ENCODE measurements around the gene CSTPP1.

CSTPP1 gene

DNA sequence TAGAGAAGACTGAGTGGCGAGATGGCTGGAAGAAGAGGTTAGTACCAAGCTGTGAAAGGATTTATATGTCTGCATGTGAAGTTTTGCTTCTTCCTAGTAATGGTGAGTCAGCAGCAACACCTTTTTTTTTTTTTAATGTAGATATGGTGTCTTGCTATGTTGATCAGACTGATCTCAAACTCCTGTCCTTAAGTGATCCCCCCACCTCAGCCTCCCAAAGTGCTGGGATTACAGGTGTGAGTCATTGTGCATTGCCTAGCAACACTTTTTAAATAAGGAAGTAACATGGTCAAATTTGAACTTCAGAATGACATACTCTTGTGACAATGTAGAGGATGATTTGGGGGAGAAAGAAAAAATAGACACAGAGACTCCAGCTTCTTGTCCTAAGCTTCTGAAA lies 6.5 kb upstream of the CSTPP1 start:
- TF ChIP-seq SIN3A (IDR thresholded peaks at IDR 0.05; ENCODE audit: borderline replicate concordance, insufficient read depth, low read length) = no peak
- no peak for TF ChIP-seq POLR2AphosphoS5 (IDR thresholded peaks at IDR 0.05; ENCODE audit: low read depth, low read length)
- TF ChIP-seq, protein P1, sequence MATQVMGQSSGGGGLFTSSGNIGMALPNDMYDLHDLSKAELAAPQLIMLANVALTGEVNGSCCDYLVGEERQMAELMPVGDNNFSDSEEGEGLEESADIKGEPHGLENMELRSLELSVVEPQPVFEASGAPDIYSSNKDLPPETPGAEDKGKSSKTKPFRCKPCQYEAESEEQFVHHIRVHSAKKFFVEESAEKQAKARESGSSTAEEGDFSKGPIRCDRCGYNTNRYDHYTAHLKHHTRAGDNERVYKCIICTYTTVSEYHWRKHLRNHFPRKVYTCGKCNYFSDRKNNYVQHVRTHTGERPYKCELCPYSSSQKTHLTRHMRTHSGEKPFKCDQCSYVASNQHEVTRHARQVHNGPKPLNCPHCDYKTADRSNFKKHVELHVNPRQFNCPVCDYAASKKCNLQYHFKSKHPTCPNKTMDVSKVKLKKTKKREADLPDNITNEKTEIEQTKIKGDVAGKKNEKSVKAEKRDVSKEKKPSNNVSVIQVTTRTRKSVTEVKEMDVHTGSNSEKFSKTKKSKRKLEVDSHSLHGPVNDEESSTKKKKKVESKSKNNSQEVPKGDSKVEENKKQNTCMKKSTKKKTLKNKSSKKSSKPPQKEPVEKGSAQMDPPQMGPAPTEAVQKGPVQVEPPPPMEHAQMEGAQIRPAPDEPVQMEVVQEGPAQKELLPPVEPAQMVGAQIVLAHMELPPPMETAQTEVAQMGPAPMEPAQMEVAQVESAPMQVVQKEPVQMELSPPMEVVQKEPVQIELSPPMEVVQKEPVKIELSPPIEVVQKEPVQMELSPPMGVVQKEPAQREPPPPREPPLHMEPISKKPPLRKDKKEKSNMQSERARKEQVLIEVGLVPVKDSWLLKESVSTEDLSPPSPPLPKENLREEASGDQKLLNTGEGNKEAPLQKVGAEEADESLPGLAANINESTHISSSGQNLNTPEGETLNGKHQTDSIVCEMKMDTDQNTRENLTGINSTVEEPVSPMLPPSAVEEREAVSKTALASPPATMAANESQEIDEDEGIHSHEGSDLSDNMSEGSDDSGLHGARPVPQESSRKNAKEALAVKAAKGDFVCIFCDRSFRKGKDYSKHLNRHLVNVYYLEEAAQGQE (IDR thresholded peaks at IDR 0.05; ENCODE audit: insufficient read depth in 1 of 2, low read depth in 2 of 2, low read length in 2 of 2) = no peak
- no peak for TF ChIP-seq FOXP2 (optimal IDR thresholded peaks at IDR 0.05; ENCODE audit: borderline replicate concordance, extremely low read depth, extremely low read length, insufficient read depth)
- TF ChIP-seq TAF1 (IDR thresholded peaks at IDR 0.05; ENCODE audit: borderline replicate concordance, insufficient read depth, low read length) = no peak

DNA sequence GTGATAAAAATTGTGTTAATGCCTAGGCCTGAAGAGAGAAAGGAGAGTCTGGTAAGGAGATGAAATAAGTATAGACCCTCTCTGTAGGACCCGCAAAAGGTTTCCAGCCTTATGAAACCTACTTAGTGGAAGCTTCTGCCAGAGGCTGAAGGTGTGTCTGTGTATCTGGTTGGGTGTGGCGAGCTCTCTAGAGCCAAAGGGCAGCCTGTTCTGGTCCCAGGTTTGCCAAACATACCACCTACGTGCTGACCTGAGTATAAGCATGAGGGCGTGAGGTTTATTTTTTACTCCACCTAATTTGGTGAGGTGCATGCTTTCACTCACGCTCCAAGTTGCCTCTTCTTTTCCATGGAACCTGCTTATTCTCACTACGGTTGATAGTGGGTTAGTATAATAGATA lies 5.6 kb downstream of the CSTPP1 start:
- TF ChIP-seq FOXP2 (optimal IDR thresholded peaks at IDR 0.05; ENCODE audit: borderline replicate concordance, extremely low read depth, extremely low read length, insufficient read depth) (no peak), POLR2AphosphoS5 (IDR thresholded peaks at IDR 0.05; ENCODE audit: low read depth, low read length) (no peak), SIN3A (IDR thresholded peaks at IDR 0.05; ENCODE audit: borderline replicate concordance, insufficient read depth, low read length) (no peak), TAF1 (IDR thresholded peaks at IDR 0.05; ENCODE audit: borderline replicate concordance, insufficient read depth, low read length) (no peak)
- TF ChIP-seq, protein P1 (IDR thresholded peaks at IDR 0.05; ENCODE audit: insufficient read depth in 1 of 2, low read depth in 2 of 2, low read length in 2 of 2) = no peak

DNA sequence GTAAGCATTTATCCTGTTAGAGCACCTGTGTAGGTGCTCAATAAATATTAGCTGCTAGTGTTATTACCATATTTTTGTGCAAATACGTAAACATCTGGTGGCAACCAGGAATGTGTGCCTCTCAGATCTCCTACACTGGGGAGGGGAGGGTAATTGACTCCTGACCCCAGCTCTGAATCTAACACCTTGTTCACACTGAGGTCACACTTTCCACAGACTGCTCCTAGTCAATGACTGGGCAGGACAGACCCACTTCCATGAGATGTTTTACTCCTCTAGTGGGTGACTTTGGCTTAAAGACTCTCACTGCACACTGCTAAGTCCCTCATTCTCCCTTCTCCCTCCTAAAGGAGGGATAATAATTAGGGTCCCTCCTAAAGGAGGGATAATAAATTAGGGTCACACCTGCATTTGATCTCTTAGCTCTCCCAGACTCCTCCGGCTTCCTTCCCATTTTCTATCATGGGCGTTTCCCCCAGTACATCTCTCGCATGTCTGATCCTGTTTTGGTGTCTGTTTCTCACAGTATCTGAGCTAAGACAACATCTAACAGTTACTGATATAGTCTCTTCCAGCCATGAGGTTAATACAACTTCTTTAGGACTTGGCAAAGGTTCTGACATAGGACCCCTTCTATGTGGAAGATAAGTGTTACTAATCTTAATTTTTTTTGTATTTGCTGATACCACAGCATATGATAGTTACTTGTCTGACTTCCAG lies 8.0 kb downstream of the CSTPP1 start:
- TF ChIP-seq SIN3A (IDR thresholded peaks at IDR 0.05; ENCODE audit: borderline replicate concordance, insufficient read depth, low read length) (no peak), POLR2AphosphoS5 (IDR thresholded peaks at IDR 0.05; ENCODE audit: low read depth, low read length) (no peak), TAF1 (IDR thresholded peaks at IDR 0.05; ENCODE audit: borderline replicate concordance, insufficient read depth, low read length) (no peak), FOXP2 (optimal IDR thresholded peaks at IDR 0.05; ENCODE audit: borderline replicate concordance, extremely low read depth, extremely low read length, insufficient read depth) (no peak)
- TF ChIP-seq, protein P1 (IDR thresholded peaks at IDR 0.05; ENCODE audit: insufficient read depth in 1 of 2, low read depth in 2 of 2, low read length in 2 of 2) = no peak

DNA sequence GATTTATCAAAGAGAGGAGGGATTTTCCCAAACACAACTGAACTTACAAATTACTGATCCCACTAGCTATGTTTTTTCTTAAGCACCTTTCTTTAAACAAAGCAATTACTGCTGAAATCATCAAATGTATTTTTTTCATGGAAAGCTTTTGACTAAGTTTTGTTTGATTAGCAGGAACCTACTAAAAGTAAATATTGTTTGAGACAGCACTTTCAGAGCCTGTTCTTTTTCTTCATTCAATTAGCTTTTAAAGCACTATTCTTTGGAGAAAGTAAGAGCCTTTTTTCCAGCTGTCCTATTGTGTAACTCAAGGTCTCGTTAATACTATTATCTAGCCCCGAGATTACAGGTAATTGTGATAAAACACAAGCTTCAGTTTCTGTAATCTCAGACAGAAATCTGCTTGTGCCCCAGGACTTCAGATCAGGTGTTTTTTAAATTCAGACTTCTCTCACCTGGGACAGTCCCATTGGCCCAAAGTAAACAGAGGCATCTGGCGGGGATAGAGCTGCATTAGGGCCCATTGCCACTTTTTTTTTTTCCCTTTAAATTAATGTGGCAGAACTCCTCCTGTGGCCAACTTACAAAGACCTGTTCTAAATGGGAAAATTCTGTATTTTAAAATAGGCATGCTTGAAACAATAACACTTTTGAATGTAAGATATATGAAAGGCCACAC lies 11.0 kb downstream of the CSTPP1 start:
- TF ChIP-seq SIN3A (IDR thresholded peaks at IDR 0.05; ENCODE audit: borderline replicate concordance, insufficient read depth, low read length) = no peak
- TF ChIP-seq FOXP2 (optimal IDR thresholded peaks at IDR 0.05; ENCODE audit: borderline replicate concordance, extremely low read depth, extremely low read length, insufficient read depth) = no peak
- TF ChIP-seq, protein P1 (IDR thresholded peaks at IDR 0.05; ENCODE audit: insufficient read depth in 1 of 2, low read depth in 2 of 2, low read length in 2 of 2) = no peak
- no peak for TF ChIP-seq TAF1 (IDR thresholded peaks at IDR 0.05; ENCODE audit: borderline replicate concordance, insufficient read depth, low read length)
- TF ChIP-seq POLR2AphosphoS5 (IDR thresholded peaks at IDR 0.05; ENCODE audit: low read depth, low read length) = no peak

Data from PFSK-1 (cell line).